Aorta (tissue), 5 donors: ENCODE results near the gene PTER. TPM values are rescaled to one million over a fixed set of nuclear protein-coding genes. Genes with fewer than 3 reads are reported as not detected.
A peak's percentile ranks its signal among the peaks of the same experiment; 100 is the strongest.

ENCODE experiments used
- ATAC-seq: fragments of 200-7000 bp; cut with Tn5 transposase; one replicate; pipeline ENCODE4 v1.9.1; 2022; ENCODE audit warnings: moderate library complexity; ENCODE audit not compliant: low FRiP score
- DNase-seq, 2 donors: peaks; one replicate each; pipeline ENCODE4 v3.0.0-alpha.2; 2020
- H3K27ac ChIP-seq, 2 donors: one replicate each; pipeline ENCODE4 v1.5.1; 2013; ENCODE audit warnings: low read length in 2 of 2, mild to moderate bottlenecking in 2 of 2, moderate library complexity in 2 of 2, control low read depth in 1 of 2, inconsistent platforms in 1 of 2, low read depth in 1 of 2
- H3K27me3 ChIP-seq, 2 donors: one replicate each; pipeline ENCODE4 v1.6.1; 2013; ENCODE audit warnings: control low read depth in 1 of 2, low read length in 1 of 2, mild to moderate bottlenecking in 1 of 2, moderate library complexity in 1 of 2; ENCODE audit not compliant: insufficient read depth in 2 of 2, control insufficient read depth in 1 of 2
- H3K36me3 ChIP-seq, 2 donors: one replicate each; pipeline ENCODE4 v1.6.1; 2013; ENCODE audit warnings: control low read depth in 1 of 2, low read length in 1 of 2, mild to moderate bottlenecking in 1 of 2; ENCODE audit not compliant: insufficient read depth in 2 of 2, control insufficient read depth in 1 of 2
- H3K4me1 ChIP-seq, 2 donors: one replicate each; pipeline ENCODE4 v1.6.1; 2013; ENCODE audit warnings: low read length in 2 of 2, control low read depth in 1 of 2, mild to moderate bottlenecking in 1 of 2, moderate library complexity in 1 of 2; ENCODE audit not compliant: insufficient read depth in 2 of 2, control insufficient read depth in 1 of 2
- H3K4me3 ChIP-seq, 2 donors: one replicate each; pipeline ENCODE4 v1.5.1; 2013; ENCODE audit warnings: low read length in 2 of 2, control low read depth in 1 of 2, mild to moderate bottlenecking in 1 of 2
- H3K9me3 ChIP-seq: one replicate; pipeline ENCODE4 v1.6.1; 2013; ENCODE audit warnings: mild to moderate bottlenecking, low read length; ENCODE audit not compliant: control insufficient read depth
- WGBS, 2 donors: extraction: QIAGEN DNeasy Blood & Tissue Kit; methylation state at CpG; one replicate each; pipeline ENCODE4 v1.1.7; 2013; 5-methylcytosine and 5-hydroxymethylcytosine counted together
- intact Hi-C, 2 donors: fragments of 100-400 bp; cut with DNase I; formaldehyde crosslinking; loops; one replicate each; pipeline versions ENCODE4 v1.14.2 to v1.15.0; 2022
- polyA plus RNA-seq, 2 donors: library from polyadenylated mRNA; stranded (reverse); fragments of 200-250 nt; gene quantifications; one replicate each; pipeline ENCODE4 v1.2.3, GENCODE V29; 2013
- total RNA-seq, 2 donors: library from RNA; stranded (reverse); fragmentation: NEBNext Ultra II Directional; extraction: Animal tissue kit (Norgen Biotek cat#: 25700); gene quantifications; one replicate each; pipeline ENCODE4 v1.2.1, GENCODE V29; 2021
- donor health status: healthy with polysubstance abuse.
- donor health status: Bipolar disorder and iron deficiency.
- donor health status: DM: no; HTN: no; CAD: no.
- donor health status: DM: no; HTN: no; CAD: no.
- donor health status: DM: yes; HTN: yes; CAD: no.

Gene PTER
- total and polyA plus RNA-seq, 4 donors, result 3.0 to 11.6 (median 6.6) TPM

DNA sequence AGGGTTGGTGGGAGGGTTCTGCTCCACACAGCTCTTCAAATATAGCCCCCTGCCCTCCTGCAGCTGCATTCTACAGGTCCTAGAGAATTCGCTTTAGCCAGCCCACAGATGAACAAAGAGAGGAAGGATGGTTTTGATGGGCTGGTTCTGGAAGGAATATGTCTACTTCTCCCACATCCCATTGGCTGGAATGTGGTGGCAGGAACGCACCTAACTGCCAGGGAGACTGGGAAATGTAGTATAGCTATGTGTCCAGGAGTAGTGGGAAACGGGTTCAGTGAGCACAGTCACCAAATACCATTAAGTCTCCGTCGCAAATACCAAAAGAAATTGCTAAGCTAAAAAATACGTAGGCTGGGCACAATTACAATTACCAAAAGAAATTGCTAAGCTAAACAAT lies 7.3 kb upstream of the PTER start:
- Histone ChIP-seq H3K27me3 (no peaks in the 10 kb centered on the region), H3K36me3 (no peaks in the 10 kb centered on the region), H3K4me1 (no peaks in the 10 kb centered on the region), H3K27ac (no peak overlapping the region), H3K9me3 (peaks cover 2% of the 10 kb centered on the region), H3K4me3 (no peak overlapping the region)
- 76 to 88% methylated on average over 6 of the region's 6 CpGs for WGBS, 2 donors
- DNase-seq (no peak), ATAC-seq (no peak)
- intact Hi-C loops, result no loop called here

DNA sequence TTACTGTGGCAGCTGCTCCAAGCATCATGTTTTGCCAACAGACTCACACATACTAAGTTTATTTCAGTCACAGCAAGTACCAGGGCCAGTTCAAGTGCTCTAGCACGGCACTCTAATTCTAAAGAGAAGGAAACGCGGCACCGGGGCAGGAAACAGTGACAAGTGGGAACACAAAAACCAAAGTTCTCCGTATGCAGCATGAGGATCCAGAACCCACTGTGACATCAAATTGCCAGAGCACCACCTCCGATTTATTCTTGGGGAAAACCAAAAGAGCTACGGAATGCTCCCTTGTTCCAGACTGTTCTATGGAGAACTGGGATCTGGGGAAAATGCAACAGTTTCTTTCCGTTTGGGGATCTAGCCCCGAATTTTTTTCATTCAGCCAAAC lies 448 bp upstream of the PTER start:
- H3K4me3 ChIP-seq, result peak overlapping the region; percentile 21 to 35
- no peaks in the 10 kb centered on the region for H3K36me3 ChIP-seq
- peak overlapping the region in 1 of 2 donors; percentile 5 for H3K27ac ChIP-seq
- no peaks in the 10 kb centered on the region for H3K4me1 ChIP-seq
- no peaks in the 10 kb centered on the region for H3K9me3 ChIP-seq
- ATAC-seq (peak; percentile 5), DNase-seq (peak in 1 of 2 donors; percentile 46)
- intact Hi-C loops, result loop anchor here in 1 of 2 donors (10.0 kb wide), 1 partner anchor 338 kb away; no protein-coding TSS in a partner anchor
- H3K27me3 ChIP-seq, result no peaks in the 10 kb centered on the region
- WGBS, 2 donors, result 1% methylated on average over 9 of the region's 9 CpGs

DNA sequence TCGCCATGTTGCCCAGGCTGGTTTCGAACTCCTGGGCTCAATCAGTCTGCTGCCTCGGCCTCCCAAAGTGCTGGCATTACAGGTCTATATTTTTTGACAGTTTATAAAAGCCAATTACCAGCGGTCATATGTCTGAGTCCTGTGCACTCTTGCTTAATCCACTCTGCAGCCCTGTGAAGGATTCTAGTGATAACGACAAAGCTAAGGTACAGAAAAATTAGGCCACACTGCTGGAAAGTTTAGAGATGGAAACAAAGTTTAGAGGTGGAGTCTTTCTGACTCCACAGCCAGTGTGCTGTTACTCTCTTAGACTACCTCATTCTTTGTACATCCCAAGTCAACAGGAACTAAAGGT lies 707 bp downstream of the PTER start:
- 85% methylated on average over 5 of the region's 5 CpGs for WGBS, 2 donors
- H3K27ac ChIP-seq, result peak overlapping the region in 1 of 2 donors; percentile 92
- intact Hi-C loops, result loop anchor here in 1 of 2 donors (10.0 kb wide), 1 partner anchor 337 kb away; no protein-coding TSS in a partner anchor

DNA sequence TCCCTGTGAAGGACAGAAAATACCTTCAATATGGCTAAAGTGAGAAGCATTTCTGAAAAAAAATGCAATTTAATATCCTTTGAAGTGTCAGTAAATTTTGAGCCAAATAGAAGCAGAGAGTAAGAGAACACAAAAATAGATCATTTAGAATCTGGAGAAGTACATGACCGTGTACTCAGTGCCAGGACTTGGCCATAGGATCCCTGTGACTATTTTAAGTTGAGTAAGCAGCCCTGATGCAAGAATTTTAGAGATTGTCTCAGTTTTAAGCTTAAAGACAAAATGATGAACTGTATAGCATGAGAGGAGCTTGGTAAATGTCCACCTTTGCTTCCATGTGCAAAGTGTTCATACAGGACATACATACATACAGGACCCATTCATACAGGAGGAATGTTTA lies 2.5 kb downstream of the PTER start:
- 10 to 21% methylated on average over 1 of the region's 1 CpG for WGBS, 2 donors
- H3K9me3 ChIP-seq, result no peaks in the 10 kb centered on the region
- H3K27ac ChIP-seq, result no peak overlapping the region
- DNase-seq (no peak), ATAC-seq (no peak)
- H3K27me3 ChIP-seq, result no peaks in the 10 kb centered on the region
- intact Hi-C loops, result loop anchor here in 1 of 2 donors (10.0 kb wide), 1 partner anchor 336 kb away; no protein-coding TSS in a partner anchor
- peaks cover 0 to 2% of the 10 kb centered on the region in 2 donors for H3K36me3 ChIP-seq
- no peak overlapping the region for H3K4me3 ChIP-seq
- H3K4me1 ChIP-seq, result no peaks in the 10 kb centered on the region

More for the DNA sequence above, 707 bp downstream of the PTER start:
- H3K36me3 ChIP-seq, result no peaks in the 10 kb centered on the region
- H3K4me1 ChIP-seq, result no peaks in the 10 kb centered on the region
- H3K27me3 ChIP-seq, result no peaks in the 10 kb centered on the region
- DNase-seq (no peak), ATAC-seq (no peak)
- no peaks in the 10 kb centered on the region for H3K9me3 ChIP-seq
- H3K4me3 ChIP-seq, result no peak overlapping the region

DNA sequence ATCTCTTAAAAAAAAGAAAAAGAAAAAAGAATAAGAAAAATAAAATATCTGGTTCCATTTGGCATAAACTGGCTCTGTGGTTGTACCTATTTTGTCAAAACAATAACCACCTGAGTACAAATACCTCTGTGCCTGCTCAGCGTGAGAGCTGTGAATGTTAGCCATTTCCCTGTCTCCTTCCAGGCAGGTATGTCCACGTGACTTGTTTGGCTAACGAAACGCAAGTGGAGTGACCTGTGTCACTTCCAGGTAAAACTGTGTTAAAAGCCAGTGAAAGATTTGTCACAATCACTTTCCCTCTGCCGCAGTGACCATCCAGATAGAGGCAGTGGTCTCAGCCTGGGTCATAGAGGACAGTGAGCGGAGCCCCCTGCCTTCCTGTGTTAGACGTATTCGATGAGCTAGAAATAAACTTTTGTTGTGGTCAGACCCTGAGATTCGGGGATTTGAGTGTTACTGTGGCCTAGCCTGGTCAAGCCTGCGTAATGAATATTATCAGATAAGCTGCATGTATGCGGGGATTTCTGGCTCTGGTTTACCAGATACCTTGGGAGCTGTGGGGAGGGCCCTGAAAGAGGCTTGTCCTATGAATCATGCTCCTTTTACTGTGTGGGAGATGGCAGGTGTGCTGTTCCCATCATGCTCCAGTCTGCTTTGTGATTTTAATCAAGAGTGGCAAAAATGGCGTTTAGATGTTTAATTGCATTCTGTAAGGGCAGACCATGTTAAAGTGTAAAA lies 3.8 kb downstream of the PTER start:
- Histone ChIP-seq H3K36me3 (peaks cover 0 to 2% of the 10 kb centered on the region in 2 donors), H3K4me1 (no peaks in the 10 kb centered on the region), H3K27me3 (no peaks in the 10 kb centered on the region), H3K9me3 (no peaks in the 10 kb centered on the region), H3K27ac (no peak overlapping the region), H3K4me3 (no peak overlapping the region)
- intact Hi-C loops, result no loop called here
- ATAC-seq (no peak), DNase-seq (no peak)
- WGBS, 2 donors, result 91 to 93% methylated on average over 12 of the region's 12 CpGs

DNA sequence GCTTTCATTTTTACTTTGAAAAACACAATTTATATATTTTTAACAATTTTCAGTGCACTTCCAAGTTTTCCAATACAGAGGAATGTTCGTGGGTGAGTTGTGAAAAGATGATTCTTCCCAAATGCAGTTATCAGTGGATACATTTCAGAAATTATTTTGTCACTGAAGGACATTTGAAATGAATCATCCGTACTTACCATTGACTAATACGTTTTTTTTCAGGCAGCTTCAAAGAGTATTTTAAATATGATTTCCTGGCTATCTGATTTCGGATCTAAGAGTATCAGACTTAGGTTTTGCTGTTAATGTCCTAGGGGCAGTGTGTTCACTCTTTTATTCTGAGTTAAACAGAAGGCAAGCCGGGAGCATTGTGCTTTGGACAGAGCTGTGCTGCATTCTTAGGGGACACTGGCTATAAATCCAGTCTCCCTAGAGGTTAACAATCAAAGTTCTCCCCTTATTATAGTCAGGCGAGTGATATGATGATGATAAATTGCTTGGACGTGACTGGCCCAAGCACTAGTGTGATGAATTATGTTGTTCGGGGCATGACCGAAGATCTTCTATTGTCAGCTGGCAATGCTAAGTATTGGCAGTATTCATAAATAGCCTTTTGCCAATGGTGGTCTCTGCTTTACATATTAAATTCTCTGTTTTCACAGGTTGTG lies 4.5 kb downstream of the PTER start:
- Histone ChIP-seq H3K27me3 (no peaks in the 10 kb centered on the region), H3K27ac (no peak overlapping the region), H3K4me1 (no peaks in the 10 kb centered on the region), H3K36me3 (peaks cover 0 to 2% of the 10 kb centered on the region in 2 donors), H3K9me3 (no peaks in the 10 kb centered on the region), H3K4me3 (no peak overlapping the region)
- 64 to 66% methylated on average over 9 of the region's 9 CpGs for WGBS, 2 donors
- intact Hi-C loops, result no loop called here
- DNase-seq (no peak), ATAC-seq (no peak)

DNA sequence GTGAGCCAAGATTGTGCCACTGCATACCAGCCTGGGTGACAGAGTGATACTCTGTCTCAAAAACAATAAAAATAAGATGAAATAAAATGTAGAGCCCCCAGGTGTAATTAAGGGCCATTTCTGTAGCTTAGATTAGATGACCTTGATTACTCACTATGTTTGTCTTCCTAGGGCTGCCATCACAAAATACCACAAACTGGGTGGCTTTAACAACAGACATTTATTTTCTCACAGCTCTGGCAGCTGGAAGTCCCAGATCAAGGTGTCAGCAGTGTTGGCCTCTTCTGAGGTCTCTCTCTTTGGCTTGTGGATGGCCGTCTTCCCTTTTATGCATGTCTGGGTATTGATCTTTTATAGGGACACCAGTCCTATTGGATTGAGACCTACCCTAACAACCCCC lies 6.1 kb downstream of the PTER start:
- no peak overlapping the region for H3K27ac ChIP-seq
- ATAC-seq (no peak), DNase-seq (no peak)
- H3K4me3 ChIP-seq, result no peak overlapping the region
- H3K36me3 ChIP-seq, result peaks cover 0 to 2% of the 10 kb centered on the region in 2 donors
- intact Hi-C loops, result no loop called here
- no peaks in the 10 kb centered on the region for H3K9me3 ChIP-seq
- H3K4me1 ChIP-seq, result no peaks in the 10 kb centered on the region
- 77 to 95% methylated on average over 1 of the region's 1 CpG for WGBS, 2 donors
- H3K27me3 ChIP-seq, result no peaks in the 10 kb centered on the region

DNA sequence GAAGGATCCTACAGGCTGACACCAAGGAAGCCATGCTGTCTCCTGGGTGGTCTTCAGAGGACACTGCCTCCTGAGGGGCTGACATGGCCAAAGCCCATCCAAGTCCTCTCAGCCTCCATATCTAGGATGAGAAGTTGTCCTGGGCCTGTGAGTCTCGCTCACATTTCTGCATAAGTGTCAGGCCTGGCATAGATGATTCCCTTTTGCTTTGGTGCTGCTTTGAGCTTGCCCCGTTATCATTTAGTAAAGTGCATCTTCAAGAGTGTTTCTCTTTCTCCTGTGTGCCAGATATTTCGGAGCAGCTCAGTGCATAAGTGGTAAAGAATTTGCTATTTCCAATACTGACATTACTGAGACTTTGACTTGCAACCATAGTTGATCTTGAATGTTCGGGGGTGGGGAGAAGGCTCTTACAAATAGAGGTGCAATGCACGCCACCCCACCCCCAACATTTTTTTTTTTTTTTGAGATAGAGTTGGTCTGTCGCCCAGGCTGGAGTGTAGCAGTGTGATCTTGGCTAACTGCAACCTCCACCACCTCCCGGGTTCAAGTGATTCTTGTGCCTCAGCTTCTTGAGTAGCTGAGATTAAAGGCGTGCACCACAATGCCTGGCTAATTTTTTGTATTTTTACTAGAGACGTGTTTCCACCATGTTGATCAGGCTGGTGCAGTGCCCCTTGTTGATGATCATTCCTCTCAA lies 9.1 kb downstream of the PTER start:
- no peaks in the 10 kb centered on the region for H3K4me1 ChIP-seq
- H3K27me3 ChIP-seq, result no peaks in the 10 kb centered on the region
- H3K36me3 ChIP-seq, result peaks cover 0 to 2% of the 10 kb centered on the region in 2 donors
- WGBS, 2 donors, result 91% methylated on average over 9 of the region's 9 CpGs
- DNase-seq, result no peak
- H3K4me3 ChIP-seq, result no peak overlapping the region
- H3K27ac ChIP-seq, result no peak overlapping the region
- intact Hi-C loops, result no loop called here
- no peak for ATAC-seq
- no peaks in the 10 kb centered on the region for H3K9me3 ChIP-seq
